Endothelial cell of coronary artery (primary cell): ENCODE data around the gene ATAD3A. TPM values are rescaled to one million over a fixed set of nuclear protein-coding genes. Genes with fewer than 3 reads are reported as not detected.

Experiments used
- total RNA-seq: library from RNA; depleted of rRNA; stranded (reverse); fragments of >200 nt; gene quantifications from 2 replicates; pipeline ENCODE4 v1.2.3, GENCODE V29; 2014

The ATAD3A gene
- total RNA-seq: 38.3 and 56.9 TPM in 2 replicates

DNA sequence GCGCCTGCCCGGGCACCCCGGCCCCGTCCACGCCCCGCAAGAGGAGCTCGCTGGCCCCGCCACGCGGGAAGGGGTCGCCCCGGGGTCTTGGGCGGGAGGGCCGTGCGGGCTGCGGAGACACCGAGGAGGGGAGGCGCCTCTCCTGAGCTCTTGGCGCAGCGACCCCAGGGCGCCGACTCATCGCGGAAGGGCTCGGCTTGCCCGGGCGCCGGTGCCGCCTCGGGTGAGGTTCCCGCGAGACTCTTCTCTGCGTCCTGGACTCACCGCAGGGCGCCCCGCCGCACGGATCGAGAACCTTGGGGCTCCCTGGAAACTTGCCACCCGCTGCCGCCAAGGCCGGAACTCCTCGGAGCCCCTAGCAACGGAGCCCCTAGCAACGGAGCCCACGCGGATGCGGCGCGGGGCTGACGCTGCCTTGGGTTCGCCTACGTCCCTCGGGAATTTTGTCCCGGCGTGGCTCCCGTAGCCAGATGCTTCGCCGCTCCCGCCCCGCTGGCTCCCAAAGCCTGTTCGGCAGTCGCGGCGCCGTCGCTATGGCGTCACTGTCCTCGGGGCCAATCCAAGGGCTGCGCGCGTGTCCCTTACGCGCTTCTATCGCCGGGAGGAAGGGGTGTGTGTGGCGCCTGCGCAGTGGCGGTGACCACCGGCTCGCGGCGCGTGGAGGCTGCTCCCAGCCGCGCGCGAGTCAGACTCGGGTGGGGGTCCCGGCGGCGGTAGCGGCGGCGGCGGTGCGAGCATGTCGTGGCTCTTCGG, at the start of gene ATAD3A:
Gene ATAD3A (plus strand): TSS at position 630 of the 753 bp plus-strand sequence. CDS start 107 bp downstream, at position 737.

DNA sequence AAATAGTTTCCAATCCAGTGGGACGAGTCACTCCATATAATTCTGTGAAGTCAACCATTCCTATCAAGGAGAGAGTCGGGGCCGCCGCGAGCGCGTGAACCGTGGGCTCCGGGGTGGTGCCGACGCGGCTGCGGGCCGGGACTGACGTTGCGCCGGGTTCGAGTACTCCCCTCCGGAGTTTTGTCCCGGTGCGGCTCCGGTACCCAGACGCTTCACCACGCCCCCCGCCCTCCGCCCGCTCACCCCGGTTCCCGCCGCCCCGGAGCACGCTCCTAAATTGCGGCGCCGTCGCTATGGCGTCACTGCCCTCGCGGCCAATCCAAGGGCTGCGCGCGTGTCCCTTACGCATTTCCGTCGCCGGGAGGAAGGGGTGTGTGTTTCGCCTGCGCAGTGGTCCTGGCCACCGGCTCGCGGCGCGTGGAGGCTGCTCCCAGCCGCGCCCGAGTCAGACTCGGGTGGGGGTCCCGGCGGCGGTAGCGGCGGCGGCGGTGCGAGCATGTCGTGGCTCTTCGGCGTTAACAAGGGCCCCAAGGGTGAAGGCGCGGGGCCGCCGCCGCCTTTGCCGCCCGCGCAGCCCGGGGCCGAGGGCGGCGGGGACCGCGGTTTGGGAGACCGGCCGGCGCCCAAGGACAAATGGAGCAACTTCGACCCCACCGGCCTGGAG, 40.4 kb upstream of the ATAD3A start, which contains the start of gene ATAD3B:
Gene ATAD3B (plus strand): TSS at position 377 of the 664 bp plus-strand sequence. CDS start 120 bp downstream, at position 497.

DNA sequence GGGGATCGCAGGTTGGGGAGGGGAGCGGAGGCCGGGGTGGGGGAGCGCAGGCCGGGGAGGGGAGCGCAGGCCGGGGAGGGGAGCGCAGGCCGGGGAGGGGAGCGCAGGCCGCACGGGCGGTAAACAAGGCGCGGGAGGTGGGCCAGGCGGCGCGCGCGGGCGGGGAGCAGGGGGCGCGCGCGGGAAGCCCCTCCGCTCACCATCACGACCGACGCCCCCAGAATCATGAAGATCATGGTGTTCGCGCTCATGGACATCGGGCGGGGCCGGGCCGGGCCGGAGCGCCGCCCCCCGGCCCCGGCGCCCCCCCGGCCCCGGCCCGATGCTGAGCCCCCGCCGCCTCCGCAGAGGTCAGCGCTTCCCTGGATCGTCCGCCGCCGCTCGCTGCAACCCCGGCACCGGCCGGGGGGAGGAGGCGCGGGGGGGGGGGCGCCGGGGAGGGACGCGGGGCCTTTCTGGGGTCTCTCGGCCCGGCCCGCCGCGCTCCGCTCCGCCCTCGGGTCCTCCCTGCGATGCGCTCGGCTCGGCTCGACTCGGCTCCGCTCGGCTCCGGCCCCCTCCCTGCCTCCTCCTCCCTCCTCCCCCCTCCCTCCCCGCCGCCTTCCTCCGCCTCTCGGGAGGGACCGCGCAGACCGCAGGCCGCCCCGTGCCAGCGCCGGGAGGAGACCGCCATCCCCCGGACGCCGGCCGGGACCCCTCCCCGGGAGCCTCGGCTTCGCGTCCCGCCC, 28.3 kb downstream of the ATAD3A start, which contains the start of gene TMEM240:
Gene TMEM240 (minus strand): TSS at position 535 of the 728 bp plus-strand sequence. CDS start 278 bp downstream, at position 257.

DNA sequence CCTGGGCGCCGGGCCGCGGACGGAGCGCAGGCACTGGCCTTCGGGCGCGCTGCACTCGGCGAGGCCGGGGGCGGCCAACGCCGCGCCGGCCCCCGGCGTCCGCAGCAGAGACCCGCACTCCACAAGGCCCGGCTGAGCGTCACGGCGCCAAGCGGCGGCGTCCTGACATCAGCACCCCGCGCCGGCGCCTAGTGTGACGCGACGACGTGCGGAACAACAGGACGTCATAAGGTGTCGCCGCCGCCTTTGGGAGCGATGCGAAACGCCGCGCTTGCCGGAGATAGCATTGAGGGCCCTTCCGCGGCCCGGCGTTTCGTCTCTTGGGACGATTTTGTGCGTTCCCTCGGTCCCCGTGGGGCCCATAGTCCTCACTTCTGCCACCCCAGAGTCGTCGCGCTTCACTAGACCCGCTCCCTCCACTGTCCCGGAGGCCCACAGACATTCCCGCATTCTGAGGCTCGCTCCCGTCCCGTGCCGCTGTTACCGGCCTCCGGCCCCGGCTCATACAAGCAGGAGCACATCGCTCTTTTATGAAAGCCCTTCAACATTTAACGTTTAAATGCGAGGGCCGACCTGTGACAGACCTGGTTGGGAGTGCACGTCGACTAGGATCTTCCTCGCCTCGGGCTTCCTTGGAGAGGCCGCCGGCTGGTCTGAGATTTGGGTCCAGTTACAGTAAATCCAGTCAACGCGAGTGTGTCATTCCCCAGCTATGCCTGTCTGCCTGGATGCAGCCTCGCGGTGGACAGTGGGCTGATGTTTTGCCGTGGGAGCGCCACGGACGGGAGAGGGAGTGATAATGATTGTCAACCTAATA, 63.0 kb downstream of the ATAD3A start, which contains the start of gene SSU72:
Gene SSU72 (minus strand): TSS at position 143 of the 817 bp plus-strand sequence. CDS start 306 bp downstream, outside the sequence.

Other genes starting within 250 kb of the ATAD3A start
- gene UBE2J2, start 238.3 kb upstream of the ATAD3A start, total RNA-seq: 31.8 and 39.7 TPM in 2 replicates
- gene SCNN1D, start 231.7 kb upstream of the ATAD3A start, total RNA-seq: 0.27 and 0.66 TPM in 2 replicates
- gene ACAP3, start 204.2 kb upstream of the ATAD3A start, total RNA-seq: 22.7 and 37.0 TPM in 2 replicates
- 12.5 and 13.0 TPM in 2 replicates for gene PUSL1, start 203.6 kb upstream of the ATAD3A start, total RNA-seq
- 71.9 and 89.6 TPM in 2 replicates for gene INTS11, start 187.5 kb upstream of the ATAD3A start, total RNA-seq
- gene CPTP, start 187.4 kb upstream of the ATAD3A start, total RNA-seq: 11.4 and 11.6 TPM in 2 replicates
- 0.18 and 0.19 TPM in 2 replicates for gene TAS1R3, start 180.9 kb upstream of the ATAD3A start, total RNA-seq
- 41.9 and 101 TPM in 2 replicates for gene DVL1, start 162.7 kb upstream of the ATAD3A start, total RNA-seq
- 0.63 and 6.3 TPM in 2 replicates for gene MXRA8, start 153.6 kb upstream of the ATAD3A start, total RNA-seq
- 91.8 and 109 TPM in 2 replicates for gene AURKAIP1, start 137.0 kb upstream of the ATAD3A start, total RNA-seq
- gene CCNL2, start 112.8 kb upstream of the ATAD3A start, total RNA-seq: 80.2 and 143 TPM in 2 replicates
- gene MRPL20, start 104.9 kb upstream of the ATAD3A start, total RNA-seq: 103 and 128 TPM in 2 replicates
- gene ANKRD65, start 90.9 kb upstream of the ATAD3A start, total RNA-seq: under 0.01 and 0.09 TPM in 2 replicates
- gene VWA1, start 76.5 kb upstream of the ATAD3A start, total RNA-seq: 4.4 and 11.1 TPM in 2 replicates
- gene ATAD3C, start 62.5 kb upstream of the ATAD3A start, total RNA-seq: under 0.01 TPM in 1 of 2 replicates, not detected in the other
- gene ATAD3B, start 40.4 kb upstream of the ATAD3A start, total RNA-seq: 16.4 and 26.7 TPM in 2 replicates
- gene TMEM240, start 28.5 kb downstream of the ATAD3A start, total RNA-seq: 2.8 and 3.1 TPM in 2 replicates
- 55.5 and 64.9 TPM in 2 replicates for gene SSU72, start 62.7 kb downstream of the ATAD3A start, total RNA-seq
- gene FNDC10, start 88.0 kb downstream of the ATAD3A start, total RNA-seq: 0.47 and 0.54 TPM in 2 replicates
- 36.3 and 77.5 TPM in 2 replicates for gene MIB2, start 103.3 kb downstream of the ATAD3A start, total RNA-seq
- gene MMP23B, start 120.0 kb downstream of the ATAD3A start, total RNA-seq: 1.1 and 2.8 TPM in 2 replicates
- 9.0 and 9.3 TPM in 2 replicates for gene CDK11B, start 146.8 kb downstream of the ATAD3A start, total RNA-seq
- gene SLC35E2B, start 180.6 kb downstream of the ATAD3A start, total RNA-seq: 21.7 and 24.3 TPM in 2 replicates
- 12.3 and 16.8 TPM in 2 replicates for gene CDK11A, start 212.2 kb downstream of the ATAD3A start, total RNA-seq